ENCODE results near the gene ESYT2.

Gene ESYT2

GRCh38 chr7:158737064-158737695 lies 92.1 kb downstream of the ESYT2 start:
- no peak for DNase-seq

GRCh38 chr7:158735935-158736334 lies 93.4 kb downstream of the ESYT2 start:
- DNase-seq: no peak

GRCh38 chr7:158734861-158735260 lies 94.4 kb downstream of the ESYT2 start:
- no peak for DNase-seq

GRCh38 chr7:158733775-158734494 lies 95.4 kb downstream of the ESYT2 start:
- DNase-seq: no peak

- no peak for DNase-seq
These were observed 96.1 kb downstream of the ESYT2 start for GRCh38 chr7:158733220-158733519.

- DNase-seq: no peak
These were observed 96.7 kb downstream of the ESYT2 start for GRCh38 chr7:158732494-158733219.

GRCh38 chr7:158731761-158732160 lies 97.5 kb downstream of the ESYT2 start:
- no peak for DNase-seq

- no peak for DNase-seq
These were observed 98.6 kb downstream of the ESYT2 start for GRCh38 chr7:158730383-158731346.

GRCh38 chr7:158729646-158730382 lies 99.5 kb downstream of the ESYT2 start:
- no peak for DNase-seq

- DNase-seq: no peak
These were observed 100.2 kb downstream of the ESYT2 start for GRCh38 chr7:158728911-158729645.

GRCh38 chr7:158727690-158728089 lies 101.6 kb downstream of the ESYT2 start:
- no peak for DNase-seq

GRCh38 chr7:158726277-158726807 lies 103.0 kb downstream of the ESYT2 start:
- no peak for DNase-seq

- no peak for DNase-seq
These were observed 103.9 kb downstream of the ESYT2 start for GRCh38 chr7:158725506-158725800.

- DNase-seq: no peak
These were observed 104.4 kb downstream of the ESYT2 start for GRCh38 chr7:158724658-158725505.

- DNase-seq: no peak
These were observed 105.5 kb downstream of the ESYT2 start for GRCh38 chr7:158723714-158724385.

GRCh38 chr7:158723266-158723665 lies 106.0 kb downstream of the ESYT2 start:
- no peak for DNase-seq

GRCh38 chr7:158722574-158723237 lies 106.6 kb downstream of the ESYT2 start:
- no peak for DNase-seq

- no peak for DNase-seq
These were observed 109.2 kb downstream of the ESYT2 start for GRCh38 chr7:158720112-158720511.

GRCh38 chr7:158716802-158717201 lies 112.5 kb downstream of the ESYT2 start:
- DNase-seq: no peak

Measured in NCI-H1105 treated with DMSO at 0.1 percent for 48 hours (cell line).